GM18519 (cell line): ENCODE results near the gene NADSYN1.

Source experiments
- ATAC-seq: cut with Tn5 transposase; IDR thresholded peaks from one replicate; pipeline ENCODE4 v1.9.1; 2021; ENCODE audit warnings: mild to moderate bottlenecking, moderate library complexity; ENCODE audit not compliant: unreplicated experiment, low FRiP score

Gene NADSYN1

GRCh38 chr11:71542382-71542781, 89.4 kb downstream of the NADSYN1 start:
- no peak for ATAC-seq

GRCh38 chr11:71542879-71543777, 90.1 kb downstream of the NADSYN1 start:
- no peak for ATAC-seq

- no peak for ATAC-seq
Measured at GRCh38 chr11:71543866-71544265, 90.9 kb downstream of the NADSYN1 start.

- no peak for ATAC-seq
Measured at GRCh38 chr11:71544525-71545214, 91.7 kb downstream of the NADSYN1 start.

- no peak for ATAC-seq
Measured at GRCh38 chr11:71545405-71545966, 92.5 kb downstream of the NADSYN1 start.

GRCh38 chr11:71548120-71548519, 95.1 kb downstream of the NADSYN1 start, which contains the start of gene KRTAP5-9:
TSS of gene KRTAP5-9 (plus strand) at chr11:71548420. CDS start at chr11:71548658, 238 bp downstream.
- no peak for ATAC-seq

- no peak for ATAC-seq
Measured at GRCh38 chr11:71548716-71549151, 95.7 kb downstream of the NADSYN1 start.
